CD4-positive, alpha-beta T cell treated with Interleukin-15 for 1 hour (primary cell): ENCODE data around the gene ALG9.
A peak's percentile ranks its signal among the peaks of the same experiment; 100 is the strongest.

ENCODE experiments used
- DNase-seq: peaks from one replicate; pipeline ENCODE4 v3.0.0-alpha.2; 2020

The ALG9 gene

GRCh38 chr11:111879637-111879960, 8.2 kb upstream of the ALG9 start:
- no peak for DNase-seq

- DNase-seq, result peak; percentile 97
These were observed 7.7 kb upstream of the ALG9 start, which contains the start of the genes CFAP68 and FDXACB1 for GRCh38 chr11:111878849-111879636. CFAP68 (plus strand) TSS chr11:111879541; CDS start chr11:111879561, 20 bp downstream. FDXACB1 (minus strand) TSS chr11:111879165; CDS start chr11:111879132, 33 bp downstream.

- no peak for DNase-seq
These were observed 7.0 kb upstream of the ALG9 start for GRCh38 chr11:111878385-111878848.

GRCh38 chr11:111871693-111872161, 346 bp upstream of the ALG9 start:
- DNase-seq, result no peak

GRCh38 chr11:111870522-111870885, 877 bp downstream of the ALG9 start:
- no peak for DNase-seq

- DNase-seq, result no peak
These were observed 1.3 kb downstream of the ALG9 start for GRCh38 chr11:111870113-111870512.

- no peak for DNase-seq
These were observed 11.1 kb downstream of the ALG9 start for GRCh38 chr11:111860257-111860656.

GRCh38 chr11:111855506-111855905, 15.9 kb downstream of the ALG9 start:
- no peak for DNase-seq

- no peak for DNase-seq
These were observed 19.3 kb downstream of the ALG9 start for GRCh38 chr11:111852103-111852502.

GRCh38 chr11:111851636-111852035, 19.7 kb downstream of the ALG9 start:
- DNase-seq, result no peak

GRCh38 chr11:111851067-111851466, 20.3 kb downstream of the ALG9 start:
- DNase-seq, result no peak

- no peak for DNase-seq
These were observed 21.8 kb downstream of the ALG9 start for GRCh38 chr11:111849631-111850030.

- no peak for DNase-seq
These were observed 24.7 kb downstream of the ALG9 start for GRCh38 chr11:111846636-111847035.

GRCh38 chr11:111846063-111846462, 25.3 kb downstream of the ALG9 start:
- DNase-seq, result no peak

GRCh38 chr11:111845276-111846028, 25.9 kb downstream of the ALG9 start:
- peak; percentile 23 for DNase-seq

GRCh38 chr11:111843661-111844060, 27.7 kb downstream of the ALG9 start:
- DNase-seq, result no peak

GRCh38 chr11:111841370-111842053, 29.9 kb downstream of the ALG9 start:
- DNase-seq, result peak; percentile 75

- no peak for DNase-seq
These were observed 31.2 kb downstream of the ALG9 start for GRCh38 chr11:111840143-111840542.

GRCh38 chr11:111838054-111838453, 33.3 kb downstream of the ALG9 start:
- DNase-seq, result no peak

- DNase-seq, result no peak
These were observed 34.0 kb downstream of the ALG9 start for GRCh38 chr11:111837366-111837891.

GRCh38 chr11:111836721-111837120, 34.7 kb downstream of the ALG9 start:
- DNase-seq, result no peak

- DNase-seq, result no peak
These were observed 35.2 kb downstream of the ALG9 start for GRCh38 chr11:111836162-111836561.

GRCh38 chr11:111835665-111836064, 35.7 kb downstream of the ALG9 start:
- no peak for DNase-seq
